Nephron progenitor cell (in vitro differentiated cells): ENCODE data around the gene TEX13A.

Source experiments
- DNase-seq: peaks from one replicate; pipeline ENCODE4 v3.0.0; 2021
- H3K27ac Mint-ChIP-seq: 2 replicates; pipeline ENCODE4 v1.8.0; 2021; ENCODE audit warnings: mild to moderate bottlenecking, moderate library complexity, mixed read lengths
- H3K27me3 Mint-ChIP-seq: 2 replicates; pipeline ENCODE4 v1.8.0; 2021; ENCODE audit warnings: mild to moderate bottlenecking, low read depth, mixed read lengths; ENCODE audit not compliant: poor library complexity
- H3K36me3 Mint-ChIP-seq: 2 replicates; pipeline ENCODE4 v1.8.0; 2021; ENCODE audit warnings: low read depth, mixed read lengths
- H3K4me1 Mint-ChIP-seq: 2 replicates; pipeline ENCODE4 v1.8.0; 2021; ENCODE audit warnings: mixed read lengths
- H3K4me3 Mint-ChIP-seq: 2 replicates; pipeline ENCODE4 v1.8.0; 2021; ENCODE audit warnings: mild to moderate bottlenecking, moderate library complexity, mixed read lengths
- H3K9me3 Mint-ChIP-seq: 2 replicates; pipeline ENCODE4 v1.8.0; 2021; ENCODE audit warnings: mild to moderate bottlenecking, moderate library complexity, mixed read lengths
- TF ChIP-seq, protein P1 (sequence below): fragments of 200-600 bp; sonication (generic); IDR thresholded peaks from 2 replicates; pipeline ENCODE4 v1.5.0; 2021; ENCODE audit warnings: antibody characterized with exemption

TEX13A gene

DNA sequence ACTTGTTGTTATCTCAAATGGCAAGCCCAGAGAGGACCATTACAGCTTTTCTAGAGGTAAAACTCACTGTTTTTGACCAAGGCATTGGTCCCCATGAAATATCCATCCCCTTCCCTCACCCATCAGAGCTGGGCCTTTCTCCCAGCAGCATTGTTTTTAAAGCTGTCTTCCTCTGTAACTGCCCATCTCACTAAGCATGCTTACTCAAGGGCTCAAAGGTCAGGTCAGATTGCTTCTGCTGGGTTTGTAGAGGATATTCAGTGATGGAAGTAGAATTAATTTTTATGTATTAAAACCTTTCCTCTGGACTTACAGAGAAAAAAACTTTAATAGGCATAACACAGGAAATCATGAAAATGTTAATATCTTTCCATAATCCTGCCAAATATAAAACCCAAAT lies 11.1 kb downstream of the TEX13A start:
- H3K36me3 Mint-ChIP-seq, result no peaks in the 10 kb centered on the region
- peaks cover 3% of the 10 kb centered on the region for H3K27me3 Mint-ChIP-seq
- DNase-seq, result no peak
- peaks cover 26% of the 10 kb centered on the region for H3K9me3 Mint-ChIP-seq
- H3K27ac Mint-ChIP-seq, result peak overlapping the region; percentile 64
- no peak overlapping the region for H3K4me3 Mint-ChIP-seq
- TF ChIP-seq, protein P1, sequence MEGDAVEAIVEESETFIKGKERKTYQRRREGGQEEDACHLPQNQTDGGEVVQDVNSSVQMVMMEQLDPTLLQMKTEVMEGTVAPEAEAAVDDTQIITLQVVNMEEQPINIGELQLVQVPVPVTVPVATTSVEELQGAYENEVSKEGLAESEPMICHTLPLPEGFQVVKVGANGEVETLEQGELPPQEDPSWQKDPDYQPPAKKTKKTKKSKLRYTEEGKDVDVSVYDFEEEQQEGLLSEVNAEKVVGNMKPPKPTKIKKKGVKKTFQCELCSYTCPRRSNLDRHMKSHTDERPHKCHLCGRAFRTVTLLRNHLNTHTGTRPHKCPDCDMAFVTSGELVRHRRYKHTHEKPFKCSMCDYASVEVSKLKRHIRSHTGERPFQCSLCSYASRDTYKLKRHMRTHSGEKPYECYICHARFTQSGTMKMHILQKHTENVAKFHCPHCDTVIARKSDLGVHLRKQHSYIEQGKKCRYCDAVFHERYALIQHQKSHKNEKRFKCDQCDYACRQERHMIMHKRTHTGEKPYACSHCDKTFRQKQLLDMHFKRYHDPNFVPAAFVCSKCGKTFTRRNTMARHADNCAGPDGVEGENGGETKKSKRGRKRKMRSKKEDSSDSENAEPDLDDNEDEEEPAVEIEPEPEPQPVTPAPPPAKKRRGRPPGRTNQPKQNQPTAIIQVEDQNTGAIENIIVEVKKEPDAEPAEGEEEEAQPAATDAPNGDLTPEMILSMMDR, result no peak
- H3K4me1 Mint-ChIP-seq, result no peaks in the 10 kb centered on the region

DNA sequence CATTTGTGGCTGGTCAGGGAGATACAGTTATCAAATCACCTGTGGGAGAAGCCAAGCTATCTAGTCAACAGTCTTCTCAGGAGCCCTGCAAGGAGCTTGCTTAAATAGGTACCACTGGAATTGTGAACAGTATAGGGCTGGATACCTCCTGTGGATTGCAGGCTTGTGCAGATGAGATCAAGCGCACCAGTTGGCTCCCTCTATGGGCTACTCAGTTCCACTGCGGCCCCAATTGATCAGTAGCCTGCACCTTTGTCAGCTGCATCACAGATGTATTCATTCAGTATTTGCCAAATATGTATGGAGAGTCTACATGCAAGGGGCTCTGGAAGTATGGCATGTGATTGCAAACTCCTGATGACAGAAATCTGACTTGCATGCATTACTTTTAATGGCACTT lies 28.6 kb downstream of the TEX13A start:
- H3K4me1 Mint-ChIP-seq, result peaks cover 2% of the 10 kb centered on the region
- no peak overlapping the region for H3K4me3 Mint-ChIP-seq
- no peaks in the 10 kb centered on the region for H3K36me3 Mint-ChIP-seq
- DNase-seq, result peak; percentile 28
- TF ChIP-seq, protein P1, result peak; percentile 42
- H3K27me3 Mint-ChIP-seq, result peaks cover 9% of the 10 kb centered on the region
- H3K9me3 Mint-ChIP-seq, result peaks cover 3% of the 10 kb centered on the region
- H3K27ac Mint-ChIP-seq, result no peak overlapping the region

- H3K27me3 Mint-ChIP-seq, result peaks cover 9% of the 10 kb centered on the region
- no peak overlapping the region for H3K27ac Mint-ChIP-seq
- H3K4me3 Mint-ChIP-seq, result no peak overlapping the region
- TF ChIP-seq, protein P1, result peak; percentile 79
- no peaks in the 10 kb centered on the region for H3K36me3 Mint-ChIP-seq
- peak; percentile 30 for DNase-seq
- H3K9me3 Mint-ChIP-seq, result peaks cover 1% of the 10 kb centered on the region
- no peaks in the 10 kb centered on the region for H3K4me1 Mint-ChIP-seq
Measured at GRCh38 chrX:105190252-105190853, 30.1 kb downstream of the TEX13A start.

DNA sequence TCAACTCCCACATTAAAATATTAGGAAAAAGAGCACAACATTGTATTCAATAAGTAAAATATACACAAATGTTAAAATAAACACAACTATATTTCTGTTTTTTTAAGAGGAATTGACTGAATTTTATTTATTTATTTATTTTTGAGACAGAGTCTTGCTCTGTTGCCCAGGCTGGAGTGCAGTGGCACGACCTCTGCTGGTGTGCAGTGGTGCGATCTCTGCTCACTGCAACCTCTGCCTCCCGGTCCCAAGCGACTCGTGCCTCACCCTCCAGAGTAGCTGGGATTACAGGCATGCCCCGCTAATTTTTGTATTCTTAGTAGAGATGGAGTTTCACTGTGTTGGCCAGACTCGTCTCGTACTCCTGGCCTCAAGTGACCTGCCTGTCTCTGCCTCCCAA lies 31.4 kb downstream of the TEX13A start:
- TF ChIP-seq, protein P1, result no peak
- no peaks in the 10 kb centered on the region for H3K36me3 Mint-ChIP-seq
- H3K4me3 Mint-ChIP-seq, result no peak overlapping the region
- H3K27ac Mint-ChIP-seq, result no peak overlapping the region
- peaks cover 9% of the 10 kb centered on the region for H3K27me3 Mint-ChIP-seq
- no peak for DNase-seq
- H3K9me3 Mint-ChIP-seq, result peaks cover under 1% of the 10 kb centered on the region
- no peaks in the 10 kb centered on the region for H3K4me1 Mint-ChIP-seq

GRCh38 chrX:105179644-105180043 lies 40.9 kb downstream of the TEX13A start:
- no peak overlapping the region for H3K27ac Mint-ChIP-seq
- H3K36me3 Mint-ChIP-seq, result no peaks in the 10 kb centered on the region
- no peaks in the 10 kb centered on the region for H3K27me3 Mint-ChIP-seq
- no peaks in the 10 kb centered on the region for H3K4me1 Mint-ChIP-seq
- H3K4me3 Mint-ChIP-seq, result no peak overlapping the region
- DNase-seq, result no peak
- peaks cover 44% of the 10 kb centered on the region for H3K9me3 Mint-ChIP-seq
- TF ChIP-seq, protein P1, result no peak

- DNase-seq, result no peak
- Mint-ChIP-seq H3K27ac (no peak overlapping the region), H3K9me3 (peaks cover 8% of the 10 kb centered on the region), H3K4me1 (no peaks in the 10 kb centered on the region), H3K27me3 (peaks cover 7% of the 10 kb centered on the region), H3K4me3 (no peak overlapping the region), H3K36me3 (no peaks in the 10 kb centered on the region)
- TF ChIP-seq, protein P1, result no peak
Measured at GRCh38 chrX:105173071-105173470, 47.4 kb downstream of the TEX13A start.
